WTC11 (cell line): ENCODE measurements around the gene CACNG4.

ENCODE experiments used
- SMAD3 ChIP-seq: sonication (generic); formaldehyde crosslinking; IDR thresholded peaks from 2 replicates; pipeline ENCODE4 v1.8.0; 2022; ENCODE audit warnings: missing genetic modification reagents, mild to moderate bottlenecking, borderline replicate concordance
- SP1 ChIP-seq: sonication (generic); formaldehyde crosslinking; conservative IDR thresholded peaks from 2 replicates; pipeline ENCODE4 v1.8.1; 2022; ENCODE audit warnings: missing genetic modification reagents
- TF ChIP-seq, protein P1 (sequence below): fragments of 200-600 bp; IDR thresholded peaks from 2 replicates; pipeline ENCODE4 v1.8.0; 2022; ENCODE audit warnings: antibody characterized with exemption
- TF ChIP-seq, protein P2 (sequence below): sonication (generic); formaldehyde crosslinking; conservative IDR thresholded peaks from 2 replicates; pipeline ENCODE4 v1.8.1; 2022; ENCODE audit warnings: mild to moderate bottlenecking, missing genetic modification reagents
- TF ChIP-seq, protein P3 (sequence below): sonication (generic); formaldehyde crosslinking; IDR thresholded peaks from 2 replicates; pipeline ENCODE4 v1.8.1; 2022; ENCODE audit warnings: mild to moderate bottlenecking, missing genetic modification reagents, moderate library complexity, borderline replicate concordance
- TF ChIP-seq, protein P4 (sequence below): sonication (generic); formaldehyde crosslinking; IDR thresholded peaks from 2 replicates; pipeline ENCODE4 v1.8.1; 2022; ENCODE audit warnings: low read depth, mild to moderate bottlenecking, moderate library complexity, missing genetic modification reagents, borderline replicate concordance
- TF ChIP-seq, protein P5 (sequence below): sonication (generic); formaldehyde crosslinking; IDR thresholded peaks from 2 replicates; pipeline ENCODE4 v1.8.0; 2022; ENCODE audit warnings: mild to moderate bottlenecking, missing genetic modification reagents

DNA sequence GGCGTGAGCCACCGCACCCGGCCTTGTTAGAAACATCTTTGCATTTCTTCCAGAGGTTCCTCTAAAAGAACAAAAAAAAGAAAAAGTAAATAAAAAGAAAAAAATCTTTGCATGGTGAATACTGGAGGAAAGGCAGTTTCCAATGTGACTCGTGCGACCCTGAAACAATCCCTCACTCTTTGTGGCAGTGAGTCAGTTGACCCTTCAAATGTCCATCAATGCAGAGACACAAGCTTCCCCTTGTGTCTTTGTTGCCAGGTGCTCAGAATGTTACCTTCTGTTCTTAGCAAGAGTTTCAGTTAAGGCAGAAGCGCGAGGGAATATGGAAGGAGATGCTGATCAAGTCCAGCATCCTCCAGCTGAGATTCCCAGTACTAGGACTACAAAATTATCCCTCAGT, 16.4 kb downstream of the CACNG4 start:
- TF ChIP-seq, protein P1, sequence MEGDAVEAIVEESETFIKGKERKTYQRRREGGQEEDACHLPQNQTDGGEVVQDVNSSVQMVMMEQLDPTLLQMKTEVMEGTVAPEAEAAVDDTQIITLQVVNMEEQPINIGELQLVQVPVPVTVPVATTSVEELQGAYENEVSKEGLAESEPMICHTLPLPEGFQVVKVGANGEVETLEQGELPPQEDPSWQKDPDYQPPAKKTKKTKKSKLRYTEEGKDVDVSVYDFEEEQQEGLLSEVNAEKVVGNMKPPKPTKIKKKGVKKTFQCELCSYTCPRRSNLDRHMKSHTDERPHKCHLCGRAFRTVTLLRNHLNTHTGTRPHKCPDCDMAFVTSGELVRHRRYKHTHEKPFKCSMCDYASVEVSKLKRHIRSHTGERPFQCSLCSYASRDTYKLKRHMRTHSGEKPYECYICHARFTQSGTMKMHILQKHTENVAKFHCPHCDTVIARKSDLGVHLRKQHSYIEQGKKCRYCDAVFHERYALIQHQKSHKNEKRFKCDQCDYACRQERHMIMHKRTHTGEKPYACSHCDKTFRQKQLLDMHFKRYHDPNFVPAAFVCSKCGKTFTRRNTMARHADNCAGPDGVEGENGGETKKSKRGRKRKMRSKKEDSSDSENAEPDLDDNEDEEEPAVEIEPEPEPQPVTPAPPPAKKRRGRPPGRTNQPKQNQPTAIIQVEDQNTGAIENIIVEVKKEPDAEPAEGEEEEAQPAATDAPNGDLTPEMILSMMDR, result no peak
- TF ChIP-seq SMAD3 (CRISPR knock-in tag) (no peak), SP1 (CRISPR knock-in tag) (no peak)
- TF ChIP-seq, protein P2, sequence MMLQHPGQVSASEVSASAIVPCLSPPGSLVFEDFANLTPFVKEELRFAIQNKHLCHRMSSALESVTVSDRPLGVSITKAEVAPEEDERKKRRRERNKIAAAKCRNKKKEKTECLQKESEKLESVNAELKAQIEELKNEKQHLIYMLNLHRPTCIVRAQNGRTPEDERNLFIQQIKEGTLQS (CRISPR knock-in tag), result no peak
- TF ChIP-seq, protein P3, sequence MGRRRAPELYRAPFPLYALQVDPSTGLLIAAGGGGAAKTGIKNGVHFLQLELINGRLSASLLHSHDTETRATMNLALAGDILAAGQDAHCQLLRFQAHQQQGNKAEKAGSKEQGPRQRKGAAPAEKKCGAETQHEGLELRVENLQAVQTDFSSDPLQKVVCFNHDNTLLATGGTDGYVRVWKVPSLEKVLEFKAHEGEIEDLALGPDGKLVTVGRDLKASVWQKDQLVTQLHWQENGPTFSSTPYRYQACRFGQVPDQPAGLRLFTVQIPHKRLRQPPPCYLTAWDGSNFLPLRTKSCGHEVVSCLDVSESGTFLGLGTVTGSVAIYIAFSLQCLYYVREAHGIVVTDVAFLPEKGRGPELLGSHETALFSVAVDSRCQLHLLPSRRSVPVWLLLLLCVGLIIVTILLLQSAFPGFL (CRISPR knock-in tag), result no peak
- TF ChIP-seq, protein P4, sequence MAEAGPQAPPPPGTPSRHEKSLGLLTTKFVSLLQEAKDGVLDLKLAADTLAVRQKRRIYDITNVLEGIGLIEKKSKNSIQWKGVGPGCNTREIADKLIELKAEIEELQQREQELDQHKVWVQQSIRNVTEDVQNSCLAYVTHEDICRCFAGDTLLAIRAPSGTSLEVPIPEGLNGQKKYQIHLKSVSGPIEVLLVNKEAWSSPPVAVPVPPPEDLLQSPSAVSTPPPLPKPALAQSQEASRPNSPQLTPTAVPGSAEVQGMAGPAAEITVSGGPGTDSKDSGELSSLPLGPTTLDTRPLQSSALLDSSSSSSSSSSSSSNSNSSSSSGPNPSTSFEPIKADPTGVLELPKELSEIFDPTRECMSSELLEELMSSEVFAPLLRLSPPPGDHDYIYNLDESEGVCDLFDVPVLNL (CRISPR knock-in tag), result no peak
- TF ChIP-seq, protein P5, sequence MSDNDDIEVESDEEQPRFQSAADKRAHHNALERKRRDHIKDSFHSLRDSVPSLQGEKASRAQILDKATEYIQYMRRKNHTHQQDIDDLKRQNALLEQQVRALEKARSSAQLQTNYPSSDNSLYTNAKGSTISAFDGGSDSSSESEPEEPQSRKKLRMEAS (CRISPR knock-in tag), result no peak
